ENCODE results near the gene SBF2.

DNA sequence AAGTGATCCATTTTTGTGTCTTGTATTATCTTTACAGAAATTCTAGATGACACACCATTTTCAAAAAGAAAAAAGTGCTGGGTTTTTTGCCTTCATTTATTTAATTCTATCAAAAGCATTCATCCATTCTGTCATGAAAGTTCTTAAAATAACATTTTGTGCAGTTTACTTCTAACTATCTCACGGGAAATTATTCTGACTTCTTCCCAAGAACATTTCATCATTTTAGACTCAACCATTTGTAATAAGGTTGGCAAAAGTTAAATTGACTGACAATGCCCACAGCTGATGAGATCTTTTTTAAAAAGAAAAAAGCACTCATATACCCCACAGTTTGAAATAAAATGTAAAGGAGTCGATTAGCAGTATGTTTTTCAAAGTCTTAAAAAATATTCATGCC is 68.5 kb downstream of the SBF2 start:
- TF ChIP-seq, protein P1, sequence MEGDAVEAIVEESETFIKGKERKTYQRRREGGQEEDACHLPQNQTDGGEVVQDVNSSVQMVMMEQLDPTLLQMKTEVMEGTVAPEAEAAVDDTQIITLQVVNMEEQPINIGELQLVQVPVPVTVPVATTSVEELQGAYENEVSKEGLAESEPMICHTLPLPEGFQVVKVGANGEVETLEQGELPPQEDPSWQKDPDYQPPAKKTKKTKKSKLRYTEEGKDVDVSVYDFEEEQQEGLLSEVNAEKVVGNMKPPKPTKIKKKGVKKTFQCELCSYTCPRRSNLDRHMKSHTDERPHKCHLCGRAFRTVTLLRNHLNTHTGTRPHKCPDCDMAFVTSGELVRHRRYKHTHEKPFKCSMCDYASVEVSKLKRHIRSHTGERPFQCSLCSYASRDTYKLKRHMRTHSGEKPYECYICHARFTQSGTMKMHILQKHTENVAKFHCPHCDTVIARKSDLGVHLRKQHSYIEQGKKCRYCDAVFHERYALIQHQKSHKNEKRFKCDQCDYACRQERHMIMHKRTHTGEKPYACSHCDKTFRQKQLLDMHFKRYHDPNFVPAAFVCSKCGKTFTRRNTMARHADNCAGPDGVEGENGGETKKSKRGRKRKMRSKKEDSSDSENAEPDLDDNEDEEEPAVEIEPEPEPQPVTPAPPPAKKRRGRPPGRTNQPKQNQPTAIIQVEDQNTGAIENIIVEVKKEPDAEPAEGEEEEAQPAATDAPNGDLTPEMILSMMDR (conservative IDR thresholded peaks at IDR 0.05 in 1 of 2, IDR thresholded peaks at IDR 0.05 in 1 of 2; ENCODE audit: extremely low read depth in 1 of 2, insufficient read depth in 1 of 2, low read depth in 1 of 2, low read length in 2 of 2): no peak
- TF ChIP-seq EZH2 (IDR thresholded peaks at IDR 0.05; ENCODE audit: borderline replicate concordance, low read length): no peak

Data from mammary epithelial cell (primary cell).